Measurements from ENCODE around the gene ZNF217.
A peak's percentile ranks its signal among the peaks of the same experiment; 100 is the strongest.

ZNF217 gene

GRCh38 chr20:53582574-53583351 lies 10.9 kb downstream of the ZNF217 start:
- Histone ChIP-seq H4K20me1 (ENCODE audit: insufficient read depth) (peaks cover 28% of the 10 kb centered on the region), H3K4me3 (IDR thresholded peaks at IDR 0.05; ENCODE audit: insufficient read depth, low read depth, low read length) (no peak overlapping the region), H2AFZ (ENCODE audit: low read depth) (no peak overlapping the region), H3K79me2 (ENCODE audit: insufficient read depth, low read depth) (peaks cover 99% of the 10 kb centered on the region), H3K9ac (peak overlapping the region; percentile 90), H3K4me2 (peak overlapping the region; percentile 98), H3K27ac (peak overlapping the region; percentile 94), H3K4me1 (ENCODE audit: low read depth, poor library complexity, severe bottlenecking) (peaks cover 52% of the 10 kb centered on the region), H3K36me3 (ENCODE audit: insufficient read depth) (peaks cover 33% of the 10 kb centered on the region; the same call in 1 of the 2 replicates), H3K27me3 (ENCODE audit: insufficient read depth, low read depth) (no peaks in the 10 kb centered on the region)
- TF ChIP-seq CTCF (conservative IDR thresholded peaks at IDR 0.05; ENCODE audit: low read depth, low read length), result no peak

- Histone ChIP-seq H3K4me3 (IDR thresholded peaks at IDR 0.05; ENCODE audit: insufficient read depth, low read depth, low read length) (no peak overlapping the region), H2AFZ (ENCODE audit: low read depth) (no peak overlapping the region), H3K4me1 (ENCODE audit: low read depth, poor library complexity, severe bottlenecking) (peaks cover 56% of the 10 kb centered on the region), H3K36me3 (ENCODE audit: insufficient read depth) (peaks cover 39% of the 10 kb centered on the region; the same call in 1 of the 2 replicates), H3K27me3 (ENCODE audit: insufficient read depth, low read depth) (no peaks in the 10 kb centered on the region), H3K27ac (peak overlapping the region; percentile 94), H4K20me1 (ENCODE audit: insufficient read depth) (peaks cover 33% of the 10 kb centered on the region), H3K4me2 (peak overlapping the region; percentile 98), H3K79me2 (ENCODE audit: insufficient read depth, low read depth) (peaks cover 100% of the 10 kb centered on the region), H3K9ac (peak overlapping the region; percentile 90)
- TF ChIP-seq CTCF (conservative IDR thresholded peaks at IDR 0.05; ENCODE audit: low read depth, low read length), result no peak
Observed at GRCh38 chr20:53582251-53582570, 11.4 kb downstream of the ZNF217 start.

GRCh38 chr20:53581444-53582250 lies 12.0 kb downstream of the ZNF217 start:
- H3K9ac ChIP-seq, result peak overlapping the region; percentile 90
- H3K27me3 ChIP-seq (ENCODE audit: insufficient read depth, low read depth), result no peaks in the 10 kb centered on the region
- no peak for TF ChIP-seq CTCF (conservative IDR thresholded peaks at IDR 0.05; ENCODE audit: low read depth, low read length)
- H3K4me2 ChIP-seq, result peak overlapping the region; percentile 98
- peak overlapping the region; percentile 94 for H3K27ac ChIP-seq
- H2AFZ ChIP-seq (ENCODE audit: low read depth), result no peak overlapping the region
- H3K79me2 ChIP-seq (ENCODE audit: insufficient read depth, low read depth), result peaks cover 100% of the 10 kb centered on the region
- no peak overlapping the region for H3K4me3 ChIP-seq (IDR thresholded peaks at IDR 0.05; ENCODE audit: insufficient read depth, low read depth, low read length)
- peaks cover 39% of the 10 kb centered on the region for H4K20me1 ChIP-seq (ENCODE audit: insufficient read depth)
- H3K4me1 ChIP-seq (ENCODE audit: low read depth, poor library complexity, severe bottlenecking), result peaks cover 56% of the 10 kb centered on the region
- peaks cover 43% of the 10 kb centered on the region; the same call in 1 of the 2 replicates for H3K36me3 ChIP-seq (ENCODE audit: insufficient read depth)

GRCh38 chr20:53580376-53581111 lies 13.1 kb downstream of the ZNF217 start:
- no peaks in the 10 kb centered on the region for H3K27me3 ChIP-seq (ENCODE audit: insufficient read depth, low read depth)
- peak overlapping the region; percentile 98 for H3K4me2 ChIP-seq
- TF ChIP-seq CTCF (conservative IDR thresholded peaks at IDR 0.05; ENCODE audit: low read depth, low read length), result no peak
- peak overlapping the region; percentile 41 for H3K4me3 ChIP-seq (IDR thresholded peaks at IDR 0.05; ENCODE audit: insufficient read depth, low read depth, low read length)
- peaks cover 100% of the 10 kb centered on the region for H3K79me2 ChIP-seq (ENCODE audit: insufficient read depth, low read depth)
- H3K36me3 ChIP-seq (ENCODE audit: insufficient read depth), result peaks cover 53% of the 10 kb centered on the region; the same call in 1 of the 2 replicates
- H3K4me1 ChIP-seq (ENCODE audit: low read depth, poor library complexity, severe bottlenecking), result peaks cover 58% of the 10 kb centered on the region
- peak overlapping the region; percentile 90 for H3K9ac ChIP-seq
- peaks cover 50% of the 10 kb centered on the region for H4K20me1 ChIP-seq (ENCODE audit: insufficient read depth)
- no peak overlapping the region for H2AFZ ChIP-seq (ENCODE audit: low read depth)
- H3K27ac ChIP-seq, result peak overlapping the region; percentile 94

Data from KMS-11 (cell line).